Choroid plexus epithelial cell (primary cell): ENCODE data around the gene ABTB1.

Experiments
- DNase-seq: peaks from one replicate; pipeline ENCODE4 v3.0.0-alpha.2; 2010; ENCODE audit warnings: low read depth
- H3K4me3 ChIP-seq: 2 replicates; pipeline ENCODE4 v1.5.1; 2011; ENCODE audit warnings: low read depth, mild to moderate bottlenecking, control low read depth, low read length, moderate library complexity
- TF ChIP-seq, protein P1 (sequence below): conservative IDR thresholded peaks from 2 replicates; pipeline ENCODE4 v1.5.1; 2011; ENCODE audit warnings: low read depth, mild to moderate bottlenecking, control low read depth, inconsistent platforms, low read length, moderate library complexity

ABTB1 gene

DNA sequence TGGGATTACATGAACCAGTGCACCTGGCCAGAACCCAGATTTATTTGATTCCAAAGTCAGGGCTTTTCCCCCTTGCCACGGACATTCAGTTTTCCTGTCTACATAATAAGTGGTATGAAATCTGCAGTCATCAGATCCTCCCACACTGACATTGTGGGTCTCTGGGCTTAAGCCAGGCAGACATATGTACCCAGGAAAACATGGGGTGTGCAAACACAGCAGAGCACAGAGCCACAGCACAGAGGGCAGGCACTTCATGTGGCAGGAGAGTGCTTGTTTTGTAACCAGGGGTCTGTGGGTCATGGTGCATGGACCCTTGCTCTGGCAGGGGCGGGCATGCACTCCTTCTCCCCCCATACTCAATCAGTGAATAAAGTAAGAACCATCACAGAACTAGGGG lies 6.1 kb upstream of the ABTB1 start:
- H3K4me3 ChIP-seq, result no peak overlapping the region
- DNase-seq, result no peak
- TF ChIP-seq, protein P1, sequence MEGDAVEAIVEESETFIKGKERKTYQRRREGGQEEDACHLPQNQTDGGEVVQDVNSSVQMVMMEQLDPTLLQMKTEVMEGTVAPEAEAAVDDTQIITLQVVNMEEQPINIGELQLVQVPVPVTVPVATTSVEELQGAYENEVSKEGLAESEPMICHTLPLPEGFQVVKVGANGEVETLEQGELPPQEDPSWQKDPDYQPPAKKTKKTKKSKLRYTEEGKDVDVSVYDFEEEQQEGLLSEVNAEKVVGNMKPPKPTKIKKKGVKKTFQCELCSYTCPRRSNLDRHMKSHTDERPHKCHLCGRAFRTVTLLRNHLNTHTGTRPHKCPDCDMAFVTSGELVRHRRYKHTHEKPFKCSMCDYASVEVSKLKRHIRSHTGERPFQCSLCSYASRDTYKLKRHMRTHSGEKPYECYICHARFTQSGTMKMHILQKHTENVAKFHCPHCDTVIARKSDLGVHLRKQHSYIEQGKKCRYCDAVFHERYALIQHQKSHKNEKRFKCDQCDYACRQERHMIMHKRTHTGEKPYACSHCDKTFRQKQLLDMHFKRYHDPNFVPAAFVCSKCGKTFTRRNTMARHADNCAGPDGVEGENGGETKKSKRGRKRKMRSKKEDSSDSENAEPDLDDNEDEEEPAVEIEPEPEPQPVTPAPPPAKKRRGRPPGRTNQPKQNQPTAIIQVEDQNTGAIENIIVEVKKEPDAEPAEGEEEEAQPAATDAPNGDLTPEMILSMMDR, result no peak

DNA sequence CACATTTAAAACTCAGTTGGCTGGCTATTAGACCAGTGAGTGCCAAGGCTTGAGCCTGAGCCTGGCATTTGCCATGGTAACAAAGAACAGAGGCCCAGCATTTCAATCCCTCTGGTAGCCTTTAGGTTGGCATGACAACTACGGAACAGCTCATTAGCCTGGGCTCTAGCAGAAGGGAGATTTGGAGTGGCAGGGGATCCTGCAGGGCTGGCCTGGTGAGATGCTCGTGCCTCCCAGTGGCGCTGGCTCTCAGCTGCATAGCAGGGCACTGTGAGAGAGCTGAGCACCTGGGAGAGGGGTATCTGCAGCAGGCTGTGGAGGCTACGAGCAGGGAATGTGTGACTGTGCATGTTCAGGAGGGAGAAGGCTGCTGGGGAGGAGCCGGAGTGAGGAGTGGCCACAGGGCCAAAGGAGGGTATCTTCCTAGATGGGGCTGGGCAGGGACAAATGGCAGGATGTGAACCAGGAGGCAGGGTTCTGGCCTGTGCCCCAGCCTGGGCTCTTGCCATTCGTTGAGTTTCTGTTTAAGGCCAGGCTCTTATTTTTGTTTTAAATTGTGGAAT lies 5.6 kb upstream of the ABTB1 start:
- TF ChIP-seq, protein P1, result no peak
- DNase-seq, result no peak
- no peak overlapping the region for H3K4me3 ChIP-seq

DNA sequence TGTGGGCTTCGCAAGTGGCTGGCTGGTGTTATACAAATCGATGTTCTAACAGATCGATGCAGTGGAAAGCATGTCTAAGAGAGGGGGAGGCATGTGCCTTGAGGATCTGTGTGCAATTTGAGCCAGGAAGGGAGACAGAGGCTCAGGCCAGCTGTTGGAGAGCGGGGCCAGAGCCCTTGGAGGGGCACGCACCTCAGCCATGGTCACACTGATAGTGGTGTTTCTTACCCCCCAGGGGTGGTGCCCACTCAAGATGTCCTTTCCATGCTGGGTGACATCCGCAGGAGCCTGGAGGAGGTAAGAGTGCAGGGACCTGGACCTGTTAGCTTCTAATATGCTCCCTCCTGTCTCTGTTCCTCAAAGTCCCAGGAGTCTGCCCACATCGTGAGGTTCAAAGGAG lies 3.8 kb upstream of the ABTB1 start:
- TF ChIP-seq, protein P1, result no peak
- no peak for DNase-seq
- no peak overlapping the region for H3K4me3 ChIP-seq

DNA sequence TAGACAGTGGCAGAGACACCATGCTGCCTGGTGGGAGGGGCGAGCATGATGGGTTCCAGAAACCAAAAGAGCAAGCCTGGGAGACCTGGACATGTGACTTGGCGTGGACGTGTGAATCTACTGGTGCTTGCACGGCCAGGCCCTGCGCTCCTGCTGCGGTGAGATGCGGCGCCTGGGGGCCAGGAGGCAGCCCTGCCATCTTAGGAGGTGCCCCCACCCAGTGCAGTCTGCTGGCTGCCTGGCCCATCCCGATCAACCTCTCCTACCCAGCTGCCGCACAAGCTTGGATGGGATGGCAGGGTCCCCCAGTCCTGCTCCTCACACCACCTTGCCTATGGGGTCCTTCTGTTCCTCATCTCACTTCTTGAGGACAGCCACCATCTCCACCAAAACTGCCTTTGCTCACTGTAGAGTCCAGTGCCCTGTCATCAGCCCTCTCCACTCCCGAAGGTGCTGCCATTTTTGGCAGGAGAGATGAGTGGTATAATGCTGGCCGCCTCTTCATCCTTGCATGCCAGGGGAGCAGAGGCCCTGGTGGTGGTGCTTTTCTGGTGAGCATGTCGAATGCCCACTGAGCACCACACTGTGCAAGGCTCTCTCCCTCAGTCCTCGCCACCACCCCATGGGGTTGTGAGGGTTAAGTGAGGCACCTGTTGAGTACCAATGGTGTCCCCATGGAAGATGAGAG lies 3.1 kb upstream of the ABTB1 start:
- TF ChIP-seq, protein P1, result no peak
- DNase-seq, result no peak
- no peak overlapping the region for H3K4me3 ChIP-seq

DNA sequence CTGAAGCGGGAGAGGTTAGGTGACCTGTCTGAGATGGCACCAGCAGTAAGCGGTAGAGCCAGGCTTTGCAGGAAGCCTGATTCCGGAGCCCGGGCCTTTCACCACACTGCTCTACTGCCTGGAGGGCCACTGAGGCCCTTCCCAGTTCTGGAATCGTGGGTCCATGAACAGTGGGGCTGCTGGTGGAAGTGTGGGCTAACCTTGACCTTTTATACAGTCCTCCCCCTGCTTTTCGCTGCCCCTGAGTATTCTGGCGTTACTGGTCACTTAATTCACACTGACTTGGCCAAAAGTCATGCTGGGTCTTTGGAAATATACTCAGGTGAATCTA lies 2.6 kb upstream of the ABTB1 start:
- no peak overlapping the region for H3K4me3 ChIP-seq
- DNase-seq, result no peak
- TF ChIP-seq, protein P1, result no peak

DNA sequence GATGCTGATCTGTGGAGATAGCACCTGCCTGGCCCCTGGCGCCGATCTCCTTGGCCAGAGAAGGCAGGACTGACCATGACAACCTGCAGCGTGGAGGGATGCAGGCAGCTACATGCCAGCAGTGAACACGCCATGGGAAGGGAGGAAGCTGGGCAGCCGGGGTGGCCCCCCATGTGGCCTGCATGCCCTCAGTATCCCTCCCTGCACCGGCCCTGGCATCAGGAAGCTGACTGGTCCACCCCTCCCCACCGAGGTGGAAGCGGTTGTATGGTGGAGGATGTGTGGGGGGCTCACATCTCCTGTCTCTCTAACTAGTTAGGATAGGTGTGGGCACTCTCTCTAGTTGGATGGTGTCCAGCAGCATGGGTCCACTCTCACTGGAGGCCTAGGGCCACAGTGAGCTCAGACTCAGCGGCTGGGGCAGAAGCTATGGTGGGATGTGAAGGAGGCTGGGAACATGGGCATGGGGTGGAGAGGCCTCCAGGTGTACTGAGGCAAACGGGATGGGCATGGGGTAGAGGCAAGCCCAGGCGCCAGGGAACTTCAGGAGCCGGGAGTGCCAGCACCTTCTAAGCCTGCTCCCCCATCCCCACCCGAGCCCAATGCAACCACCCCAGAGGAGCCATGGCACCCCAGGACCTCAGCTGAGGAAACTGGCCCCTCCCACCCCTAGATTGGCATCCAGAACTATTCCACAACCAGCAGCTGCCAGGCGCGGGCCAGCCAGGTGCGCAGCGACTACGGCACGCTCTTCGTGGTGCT lies 1.8 kb upstream of the ABTB1 start:
- no peak for DNase-seq
- TF ChIP-seq, protein P1, result no peak
- H3K4me3 ChIP-seq, result no peak overlapping the region
